ENCODE measurements around the gene CCDC12. TPM values are rescaled to one million over a fixed set of nuclear protein-coding genes. Genes with fewer than 3 reads are reported as not detected.

Gene CCDC12
- 56.8 to 83.8 TPM (median 57.7 TPM) in 5 replicates for total RNA-seq (2022; extraction: Qiagen RNA extraction; ENCODE audit: low read depth)

DNA sequence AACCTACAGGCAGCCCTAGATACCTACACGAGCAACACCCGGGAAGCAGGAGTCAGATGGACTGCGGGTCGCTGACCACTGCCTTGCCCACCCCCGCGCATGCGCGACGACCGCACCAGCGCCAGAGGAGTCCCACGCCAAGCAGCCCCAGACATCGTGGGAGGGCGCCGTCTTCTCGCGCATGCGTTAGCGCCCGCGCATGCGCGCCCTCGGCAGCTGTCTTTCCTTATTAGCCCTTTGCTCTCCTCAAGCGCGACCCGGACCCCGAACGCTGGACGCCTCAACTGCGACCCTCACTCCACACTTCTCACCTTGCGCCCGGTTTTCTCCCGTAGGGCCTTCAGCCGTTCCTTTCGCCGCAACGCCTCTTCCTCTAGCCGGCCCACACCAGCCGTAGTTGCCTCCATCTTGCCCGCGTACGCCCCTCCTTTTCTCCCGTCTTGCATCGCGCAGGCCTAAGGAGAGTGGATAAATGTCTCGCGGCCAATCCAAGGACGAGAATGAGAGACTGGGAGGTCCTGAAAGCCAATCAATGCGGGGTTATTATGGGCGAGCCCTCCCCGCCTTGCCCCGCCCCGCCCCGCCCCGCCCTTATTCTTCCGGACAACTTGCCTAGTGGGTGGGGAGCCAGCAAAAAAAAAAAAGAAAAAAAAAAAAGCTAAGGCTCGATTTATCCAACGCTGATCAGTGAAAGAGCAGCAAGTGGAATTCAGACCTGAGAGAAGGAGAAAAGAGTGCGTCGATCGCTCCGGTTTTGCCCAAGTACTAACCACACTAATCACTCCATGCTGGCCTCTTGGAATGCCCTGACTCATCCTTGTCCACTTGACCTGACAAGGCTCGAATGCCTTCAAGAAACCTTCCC lies at the start of gene CCDC12:
TSS of gene CCDC12 (minus strand) at position 420 of the 865 bp plus-strand sequence. CDS start at position 407, 13 bp downstream.

DNA sequence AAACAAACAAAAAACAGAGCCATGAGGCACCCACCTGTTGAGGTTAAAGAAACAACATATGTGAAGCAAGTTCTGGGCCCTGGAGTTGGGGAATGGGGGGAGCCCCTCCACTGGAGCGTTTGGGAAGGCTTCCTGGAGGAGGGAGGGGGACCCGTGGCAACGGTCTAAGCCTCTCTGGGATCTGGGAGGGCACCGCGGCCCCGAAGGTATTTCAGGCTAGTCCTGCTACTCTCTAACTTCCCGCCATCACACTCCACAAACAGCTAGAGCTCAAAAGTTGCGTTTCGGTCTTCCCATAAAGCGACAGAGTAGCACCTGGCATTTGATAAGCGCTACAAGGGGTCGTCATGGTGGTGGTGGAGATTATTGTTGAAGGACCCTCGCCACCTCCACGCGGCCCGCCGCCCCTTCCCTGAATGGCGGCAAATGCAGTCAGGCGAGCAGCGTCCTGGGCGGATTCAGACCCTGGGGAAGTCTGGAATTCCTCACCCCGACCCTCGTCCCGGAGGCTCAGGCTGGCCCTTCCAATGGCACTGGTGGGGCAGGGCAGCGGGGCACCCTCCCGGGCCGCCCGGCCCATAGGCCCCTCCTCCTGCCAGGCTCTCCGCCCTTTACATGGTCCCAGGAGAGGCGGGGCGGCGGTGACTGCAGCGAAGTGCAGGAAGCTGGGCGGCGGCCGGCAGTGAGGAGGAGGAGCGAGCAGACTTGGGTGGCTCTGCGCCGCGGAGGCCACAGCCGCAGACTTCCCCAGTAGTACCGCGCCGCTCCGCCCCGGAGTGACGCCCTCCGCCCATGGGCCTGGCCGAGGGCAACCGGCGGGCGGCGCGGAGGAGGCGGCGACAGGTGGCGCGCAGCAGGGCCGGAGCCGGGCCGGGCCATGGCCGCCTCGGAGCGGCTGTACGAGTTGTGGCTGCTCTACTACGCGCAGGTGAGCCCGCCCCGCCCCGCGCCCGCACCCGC lies 2.7 kb upstream of the CCDC12 start, which contains the start of gene NBEAL2:
TSS of gene NBEAL2 (plus strand) at position 682 of the 960 bp plus-strand sequence. CDS start at position 878, 196 bp downstream.

DNA sequence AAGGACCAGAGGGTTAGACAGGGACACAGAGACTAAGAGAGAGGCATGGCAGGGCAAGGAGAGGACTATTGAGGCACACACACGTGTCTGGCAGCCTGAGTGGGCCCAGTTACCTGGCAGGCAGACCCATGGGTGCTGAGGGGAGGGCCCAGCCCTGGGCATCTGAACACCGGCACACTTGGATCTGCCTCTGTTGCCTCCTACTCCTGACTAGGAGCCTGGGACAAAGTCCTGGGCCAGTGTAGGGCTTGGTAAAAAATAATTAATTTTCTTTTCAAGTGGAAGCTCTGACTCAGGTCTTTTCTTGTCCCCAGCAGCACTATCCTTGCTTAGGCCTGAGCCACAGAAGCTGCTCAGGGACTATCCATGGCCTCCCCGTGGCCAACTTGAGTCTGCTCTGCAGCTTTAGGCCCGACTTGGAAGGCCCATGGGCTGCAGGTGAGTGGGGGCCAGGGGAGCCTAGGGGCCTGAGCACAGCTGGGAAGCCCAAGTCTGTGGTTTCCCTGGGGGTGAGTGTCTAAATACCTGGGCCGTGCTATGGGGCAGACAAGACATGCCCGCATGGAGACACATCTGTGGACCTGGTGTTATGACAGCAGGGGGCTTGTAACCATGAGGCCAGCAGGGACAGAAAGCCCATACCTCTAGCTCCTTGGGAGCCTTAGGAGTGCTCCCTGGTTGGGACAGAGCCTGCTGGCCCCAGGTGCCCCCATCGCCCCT lies 99.0 kb downstream of the CCDC12 start, which contains the start of gene PTH1R:
TSS of gene PTH1R (plus strand) at position 316 of the 720 bp plus-strand sequence. CDS start 5,839 bp downstream, outside the sequence.

Other genes with a start within 250 kb of the CCDC12 start
- gene MYL3, start 113.3 kb downstream of the CCDC12 start, total RNA-seq (2022; extraction: Qiagen RNA extraction; ENCODE audit: low read depth), result 0.35 TPM in 1 of 5 replicates, not detected in the others
- 0.59 to 1.1 TPM (median 0.94 TPM) in 5 replicates for gene PTH1R, start 99.0 kb downstream of the CCDC12 start, total RNA-seq (2022; extraction: Qiagen RNA extraction; ENCODE audit: low read depth)
- 61.7 to 80.1 TPM (median 69.4 TPM) in 5 replicates for gene NBEAL2, start 2.9 kb upstream of the CCDC12 start, total RNA-seq (2022; extraction: Qiagen RNA extraction; ENCODE audit: low read depth)
- 15.2 to 22.2 TPM (median 17.9 TPM) in 5 replicates for gene SETD2, start 187.4 kb upstream of the CCDC12 start, total RNA-seq (2022; extraction: Qiagen RNA extraction; ENCODE audit: low read depth)

Measured in A549 treated with GW870086 at 1 μM for 4 hours (cell line).